GM19238 (cell line): ENCODE data around the gene MSL3.

Experiments used
- DNase-seq: peaks from one replicate; pipeline ENCODE4 v3.0.0; 2011; ENCODE audit warnings: low spot score; ENCODE audit not compliant: insufficient read length

The MSL3 gene, protein sequence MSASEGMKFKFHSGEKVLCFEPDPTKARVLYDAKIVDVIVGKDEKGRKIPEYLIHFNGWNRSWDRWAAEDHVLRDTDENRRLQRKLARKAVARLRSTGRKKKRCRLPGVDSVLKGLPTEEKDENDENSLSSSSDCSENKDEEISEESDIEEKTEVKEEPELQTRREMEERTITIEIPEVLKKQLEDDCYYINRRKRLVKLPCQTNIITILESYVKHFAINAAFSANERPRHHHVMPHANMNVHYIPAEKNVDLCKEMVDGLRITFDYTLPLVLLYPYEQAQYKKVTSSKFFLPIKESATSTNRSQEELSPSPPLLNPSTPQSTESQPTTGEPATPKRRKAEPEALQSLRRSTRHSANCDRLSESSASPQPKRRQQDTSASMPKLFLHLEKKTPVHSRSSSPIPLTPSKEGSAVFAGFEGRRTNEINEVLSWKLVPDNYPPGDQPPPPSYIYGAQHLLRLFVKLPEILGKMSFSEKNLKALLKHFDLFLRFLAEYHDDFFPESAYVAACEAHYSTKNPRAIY

GRCh38 chrX:11757719-11758399 is at the start of gene MSL3:
Gene MSL3, plus strand, starts transcription at chrX:11758237. Its CDS starts 27 bp downstream, at chrX:11758264.
- peak; percentile 46 for DNase-seq

GRCh38 chrX:11722304-11722703 is 35.7 kb upstream of the MSL3 start:
- DNase-seq: no peak

- no peak for DNase-seq
Observed at GRCh38 chrX:11724122-11725017, 33.7 kb upstream of the MSL3 start.

DNA sequence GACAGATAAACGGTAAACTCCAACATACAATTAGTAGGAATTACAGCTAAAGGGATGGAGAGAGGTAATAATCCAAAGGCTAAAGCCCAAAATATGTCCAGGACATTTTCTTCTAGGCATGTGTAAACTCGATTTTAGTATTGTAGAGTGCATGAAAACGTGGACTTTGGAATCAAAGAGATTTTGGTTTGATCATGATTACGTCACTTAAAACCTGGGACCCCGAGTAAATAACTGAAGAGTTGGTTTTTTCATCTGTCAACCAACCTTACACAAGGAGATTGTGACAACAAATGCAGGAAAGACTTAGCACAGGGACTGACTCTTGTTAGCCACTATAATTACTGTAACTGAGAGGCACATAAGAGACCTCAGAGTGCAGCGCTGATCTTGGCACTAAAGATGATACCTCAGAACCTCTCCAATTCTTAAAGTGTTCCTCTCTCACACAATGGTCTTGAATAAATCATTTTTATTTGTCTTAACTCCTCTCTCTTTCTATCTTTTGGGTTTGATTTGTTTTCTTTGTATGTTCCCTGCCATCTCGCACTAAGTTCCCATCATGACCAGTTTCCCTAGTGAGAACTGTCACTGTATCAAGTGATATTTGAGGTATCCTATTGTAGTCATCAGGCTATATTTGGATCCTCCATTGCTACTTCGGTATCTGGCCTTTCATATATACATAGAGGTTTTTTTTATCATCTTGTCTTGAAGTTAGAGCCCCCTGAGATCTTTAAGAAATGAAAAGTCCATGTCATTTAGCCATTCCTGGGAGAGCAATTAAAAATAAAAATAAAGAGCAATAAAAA is 32.2 kb upstream of the MSL3 start:
- no peak for DNase-seq

GRCh38 chrX:11728556-11728955 is 29.5 kb upstream of the MSL3 start:
- no peak for DNase-seq

- no peak for DNase-seq
Observed at GRCh38 chrX:11733614-11734013, 24.4 kb upstream of the MSL3 start.

DNA sequence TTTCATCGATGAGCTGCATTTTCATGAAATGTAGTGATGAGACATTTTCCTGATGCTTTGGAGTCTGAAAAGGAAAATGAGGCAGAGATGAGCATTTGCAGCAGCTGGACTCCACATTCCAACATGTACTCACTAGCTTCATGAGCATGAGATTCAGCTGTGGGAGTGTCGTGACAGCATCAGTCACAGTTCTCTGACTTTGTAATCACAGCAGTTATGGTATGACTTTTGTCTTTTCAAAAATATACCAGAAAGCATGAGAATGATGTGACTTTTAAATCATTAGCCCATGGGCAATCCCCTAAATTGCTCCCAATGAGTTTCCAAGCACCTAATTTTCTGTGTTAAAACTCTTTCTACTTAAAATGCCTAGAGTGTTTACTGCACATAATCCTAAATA is 18.3 kb upstream of the MSL3 start:
- DNase-seq: no peak

DNA sequence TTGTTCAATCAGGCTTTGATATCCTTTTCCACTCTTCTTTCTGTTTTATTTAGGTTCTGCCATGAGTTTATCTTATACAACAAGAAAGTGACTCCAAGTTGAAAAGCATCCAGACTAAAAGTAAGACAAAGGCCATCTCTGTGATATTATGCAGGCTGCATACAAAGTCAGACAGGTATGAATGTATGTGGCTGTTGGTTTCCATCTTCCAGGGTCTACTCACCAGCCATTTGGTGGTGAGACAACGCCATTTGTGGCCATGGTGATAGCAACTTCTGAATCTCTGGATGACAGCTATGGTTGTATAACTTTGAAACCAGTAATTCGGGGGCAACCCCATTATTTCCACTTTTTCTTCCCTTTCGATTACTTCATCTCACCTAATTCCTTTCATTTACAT is 17.2 kb upstream of the MSL3 start:
- no peak for DNase-seq

DNA sequence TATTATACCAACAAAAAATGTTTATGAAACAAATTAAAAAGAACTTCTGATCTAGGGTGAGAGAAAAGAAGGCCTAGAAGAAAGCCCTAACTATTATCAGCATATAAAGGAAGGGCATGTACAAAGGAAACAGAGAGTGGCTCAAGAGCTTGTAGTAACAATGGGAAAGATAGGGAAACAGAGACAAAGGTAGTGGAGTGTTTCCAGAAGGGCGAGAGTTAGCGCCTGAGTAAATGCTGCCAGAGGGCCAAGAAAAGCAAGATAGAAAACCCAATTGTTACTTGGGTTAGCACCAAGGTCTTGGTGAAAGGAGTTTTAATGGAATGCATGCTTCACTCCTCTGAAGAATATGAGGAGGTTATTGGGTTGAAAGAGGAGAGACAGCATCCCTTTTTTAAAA is 16.5 kb upstream of the MSL3 start:
- no peak for DNase-seq

- DNase-seq: no peak
Observed at GRCh38 chrX:11745881-11746280, 12.2 kb upstream of the MSL3 start.

- no peak for DNase-seq
Observed at GRCh38 chrX:11750046-11750445, 8.0 kb upstream of the MSL3 start.

DNA sequence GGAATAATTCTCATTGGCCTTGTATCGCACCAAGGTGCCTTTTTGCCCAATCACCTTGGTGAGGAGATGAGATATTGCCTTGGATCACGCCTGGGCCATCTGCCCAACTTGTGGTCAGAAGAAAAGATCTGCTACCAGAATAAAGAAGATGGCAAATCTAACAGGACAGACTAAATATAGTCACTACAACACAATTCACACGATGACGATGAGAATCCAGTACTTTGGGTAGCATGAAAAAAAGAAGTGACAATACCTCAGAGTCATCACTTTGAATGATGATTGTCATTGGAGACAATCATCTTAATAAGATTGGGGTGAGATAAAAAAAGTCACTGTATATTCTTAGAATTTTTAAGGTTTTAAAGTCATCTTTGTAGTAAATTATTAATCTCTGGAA is 7.3 kb upstream of the MSL3 start:
- no peak for DNase-seq

DNA sequence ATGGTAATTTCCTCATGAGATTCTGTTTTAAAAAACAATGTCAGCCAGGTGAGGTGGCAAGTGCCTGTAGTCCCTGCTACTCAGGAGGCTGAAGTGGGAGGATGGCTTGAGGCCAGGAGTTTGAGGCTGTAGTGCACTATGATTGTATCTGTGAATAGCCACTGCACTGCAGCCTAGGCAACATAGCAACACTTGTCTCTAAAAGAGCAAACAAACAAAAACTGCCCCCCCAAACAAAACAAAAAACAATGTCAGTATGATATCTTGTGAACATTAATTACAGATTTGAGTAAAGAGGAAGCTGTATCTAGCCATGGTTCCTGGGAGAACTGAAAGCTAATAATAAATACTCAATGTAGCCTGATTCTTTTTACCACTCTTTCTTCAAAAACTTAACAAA is 6.8 kb upstream of the MSL3 start:
- DNase-seq: no peak

DNA sequence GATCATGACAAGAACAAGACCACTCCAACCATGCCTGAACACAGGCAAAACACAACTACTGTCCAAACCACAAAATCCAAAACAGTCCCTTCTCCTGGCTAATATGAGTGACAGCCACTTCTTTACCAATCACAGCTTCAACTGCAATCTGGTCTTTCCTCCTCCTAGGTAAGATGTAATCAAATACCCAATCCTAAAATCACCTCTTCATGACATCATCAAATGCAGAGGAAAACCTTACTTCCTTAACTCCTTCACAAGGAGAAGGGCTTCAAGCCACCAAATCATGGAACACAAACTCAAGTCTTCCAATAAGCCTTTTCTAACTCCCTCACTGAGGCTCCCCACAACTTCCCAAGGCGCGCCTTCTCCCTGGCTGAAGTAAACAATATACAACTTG is 4.4 kb upstream of the MSL3 start:
- DNase-seq: no peak

DNA sequence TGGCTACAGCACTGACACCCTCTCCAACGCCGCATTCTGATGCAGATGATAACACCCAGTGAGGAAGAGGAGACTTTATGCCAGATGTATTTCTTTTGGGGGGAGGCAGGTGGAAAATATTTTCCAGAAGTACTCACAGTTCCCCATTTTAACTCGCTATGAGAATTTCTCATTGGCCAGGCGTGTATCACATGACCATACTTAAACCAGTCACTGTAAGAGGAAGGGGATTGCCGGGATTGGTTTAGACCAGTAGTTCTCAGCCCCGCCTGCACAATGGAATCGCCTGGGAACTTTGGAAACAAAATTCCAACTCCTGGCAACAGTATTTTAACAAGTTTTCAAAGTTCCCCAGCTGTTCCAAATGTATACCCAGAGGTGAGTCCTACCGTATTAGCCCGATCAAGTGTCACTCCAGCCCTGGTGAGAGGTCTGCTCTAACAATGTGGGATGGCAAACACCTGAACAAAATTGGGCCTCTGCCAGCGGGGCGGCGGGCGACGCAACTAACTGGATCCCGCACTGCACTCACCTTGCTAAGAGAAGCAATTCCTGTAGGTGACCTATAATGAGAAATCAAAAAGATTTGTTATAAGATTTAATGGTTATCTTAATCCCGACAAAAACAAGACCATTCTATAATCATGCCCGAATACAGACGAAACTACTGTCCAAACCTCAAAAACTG is 2.9 kb upstream of the MSL3 start:
- DNase-seq: no peak

- no peak for DNase-seq
Observed at GRCh38 chrX:11755724-11756123, 2.3 kb upstream of the MSL3 start.

DNA sequence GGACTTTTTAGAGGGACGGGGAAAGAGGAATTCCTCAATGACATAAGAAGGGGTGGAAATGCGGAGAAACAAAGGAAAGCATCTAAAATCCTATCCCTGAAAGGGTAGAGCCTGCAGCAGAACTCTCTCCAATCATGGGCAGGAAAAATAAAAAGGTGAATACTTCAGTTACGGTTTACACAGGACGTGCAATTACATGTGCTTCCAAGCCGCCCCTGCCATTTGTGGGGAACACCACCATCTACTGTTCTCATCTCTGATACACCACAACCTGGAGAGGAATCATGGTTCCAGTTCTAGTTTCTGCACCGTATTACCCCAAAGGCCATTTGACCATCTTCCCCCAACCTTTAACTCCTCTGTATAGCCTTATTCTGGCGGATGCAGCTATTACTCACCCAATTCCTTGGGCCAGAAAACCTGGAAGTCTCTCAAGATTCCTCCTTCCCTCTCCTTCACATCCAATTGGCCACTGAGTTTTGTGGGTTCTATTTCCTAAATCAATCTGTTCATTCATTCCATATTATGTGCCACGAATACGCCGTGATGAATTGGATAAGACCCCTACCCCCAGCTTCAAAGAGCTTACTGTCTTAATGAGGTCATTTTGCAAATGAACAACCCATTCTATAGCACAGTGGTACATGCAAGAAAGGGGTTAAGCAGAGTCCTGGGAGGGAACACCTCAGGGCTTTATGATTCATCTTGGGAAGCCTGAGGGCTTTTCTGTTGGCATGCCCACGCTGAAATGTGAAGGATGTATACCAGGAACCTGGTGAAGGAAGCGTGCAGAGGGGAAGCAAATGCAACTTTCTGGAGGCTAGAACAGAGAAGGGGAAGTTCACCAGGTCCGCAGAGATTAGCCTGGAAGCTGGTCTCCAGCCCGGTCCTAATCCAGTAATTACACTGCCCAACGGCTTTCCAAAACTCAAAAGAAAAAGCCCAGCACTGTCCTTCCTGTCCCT is 1.4 kb upstream of the MSL3 start:
- DNase-seq: no peak

DNA sequence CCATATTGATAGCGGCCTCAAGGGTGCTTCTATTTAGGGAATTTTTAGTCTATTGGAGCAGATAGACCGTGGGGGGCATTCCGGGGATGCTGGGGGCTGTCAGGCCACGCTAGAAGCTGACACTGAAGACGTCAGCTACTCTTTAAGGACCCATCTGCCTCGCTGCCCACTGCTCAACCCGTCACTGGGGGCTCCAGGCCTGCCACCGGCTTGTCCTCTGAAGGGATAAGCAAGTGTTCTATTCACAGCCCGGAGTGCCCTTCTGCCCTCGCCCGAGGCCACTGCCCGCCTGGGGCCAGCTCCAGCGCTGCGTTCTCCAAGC is 679 bp upstream of the MSL3 start:
- DNase-seq: no peak
